ENCODE results near the gene SLC6A8.

DNA sequence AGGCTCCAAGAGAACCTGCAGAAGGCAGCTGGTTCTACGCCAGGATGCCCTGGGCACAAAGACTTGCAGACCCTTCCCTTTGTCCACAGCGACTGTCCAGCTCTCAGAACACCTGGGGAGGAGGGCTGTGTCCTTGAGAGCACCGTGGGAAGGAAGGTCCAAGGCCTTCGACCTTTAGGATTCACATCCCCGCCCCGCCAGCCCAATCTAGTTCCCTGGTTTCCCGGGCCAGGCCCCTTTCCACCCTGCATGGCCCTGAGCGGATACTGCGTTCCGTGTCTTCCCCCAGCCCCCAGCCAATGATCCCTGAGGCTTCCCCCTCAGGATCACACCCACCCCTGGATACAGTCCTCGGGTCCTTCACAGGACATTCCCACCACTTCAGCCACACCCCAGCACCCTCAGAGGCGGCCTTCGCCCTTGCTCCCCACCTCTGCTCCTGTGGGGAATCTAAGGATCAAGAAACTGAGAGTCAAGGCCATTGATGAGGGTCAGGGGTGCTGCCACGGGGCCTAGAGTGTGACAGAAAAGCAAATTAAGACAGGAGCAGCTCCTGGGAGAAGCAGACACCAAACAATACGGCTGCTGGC is 46.0 kb downstream of the SLC6A8 start:
- TF ChIP-seq CTCF (IDR thresholded peaks at IDR 0.05) (no peak), EZH2 (IDR thresholded peaks at IDR 0.05) (no peak)

Measured in neural progenitor cell (in vitro differentiated cells).